Upper lobe of left lung (tissue), 4 donors: Measurements from ENCODE around the gene MYL6.

Experiments used
- EP300 ChIP-seq, 4 donors: sonication (generic); formaldehyde crosslinking; IDR thresholded peaks; one replicate each; pipeline ENCODE4 v1.5.1; 2017; ENCODE audit warnings: antibody characterized with exemption in 4 of 4, control low read depth in 2 of 4
- POLR2A ChIP-seq, 4 donors: fragments of 450-650 bp; IDR thresholded peaks; one replicate each; pipeline ENCODE4 v1.5.1; 2016 to 2017; ENCODE audit warnings: antibody characterized with exemption in 4 of 4, mild to moderate bottlenecking in 2 of 4
- POLR2AphosphoS5 ChIP-seq, 2 donors: sonication (generic); formaldehyde crosslinking; IDR thresholded peaks; one replicate each; pipeline ENCODE4 v1.5.1; 2017; ENCODE audit warnings: antibody characterized with exemption in 2 of 2
- TF ChIP-seq, protein P1 (sequence below), 6 experiments: fragments of 450-650 bp in 4 of 6; fragments of 200-600 bp in 2 of 6; sonication (generic) in 2 of 6; IDR thresholded peaks; one replicate each; pipeline ENCODE4 v1.5.1; 2016 to 2019; ENCODE audit warnings: antibody characterized with exemption in 6 of 6

DNA sequence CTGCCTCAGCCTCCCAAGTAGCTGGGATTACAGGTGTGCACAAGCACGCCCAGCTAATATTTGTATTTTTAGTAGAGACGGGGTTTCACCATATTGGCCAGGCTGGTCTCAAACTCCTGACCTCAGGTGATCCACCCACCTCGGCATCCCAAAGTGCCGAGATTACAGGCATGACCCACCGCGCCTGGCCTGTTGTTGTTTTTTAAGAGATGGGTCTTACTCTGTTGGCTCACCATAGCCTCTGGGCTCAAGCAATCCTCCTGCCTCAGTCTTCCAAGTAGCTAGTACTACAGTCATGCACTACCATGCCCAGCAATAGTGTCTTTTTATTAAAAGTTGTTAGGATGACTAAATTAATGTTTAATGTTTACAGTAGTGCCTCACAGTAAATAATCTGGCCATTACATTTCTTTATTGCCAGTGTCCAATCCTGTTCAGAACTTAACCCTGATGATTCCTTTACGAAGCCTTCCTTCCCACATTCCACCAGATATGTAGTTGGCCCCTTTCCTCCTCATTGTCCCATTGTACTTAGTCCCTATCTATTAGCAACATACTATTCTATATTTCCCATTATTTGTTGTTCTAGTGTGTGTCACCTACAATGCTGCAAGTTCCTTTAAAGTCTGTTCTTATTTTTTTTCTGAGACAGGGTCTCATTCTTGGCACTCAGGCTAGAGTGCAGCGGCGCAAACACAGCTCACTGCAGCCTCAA lies 39.9 kb downstream of the MYL6 start:
- TF ChIP-seq, protein P1, sequence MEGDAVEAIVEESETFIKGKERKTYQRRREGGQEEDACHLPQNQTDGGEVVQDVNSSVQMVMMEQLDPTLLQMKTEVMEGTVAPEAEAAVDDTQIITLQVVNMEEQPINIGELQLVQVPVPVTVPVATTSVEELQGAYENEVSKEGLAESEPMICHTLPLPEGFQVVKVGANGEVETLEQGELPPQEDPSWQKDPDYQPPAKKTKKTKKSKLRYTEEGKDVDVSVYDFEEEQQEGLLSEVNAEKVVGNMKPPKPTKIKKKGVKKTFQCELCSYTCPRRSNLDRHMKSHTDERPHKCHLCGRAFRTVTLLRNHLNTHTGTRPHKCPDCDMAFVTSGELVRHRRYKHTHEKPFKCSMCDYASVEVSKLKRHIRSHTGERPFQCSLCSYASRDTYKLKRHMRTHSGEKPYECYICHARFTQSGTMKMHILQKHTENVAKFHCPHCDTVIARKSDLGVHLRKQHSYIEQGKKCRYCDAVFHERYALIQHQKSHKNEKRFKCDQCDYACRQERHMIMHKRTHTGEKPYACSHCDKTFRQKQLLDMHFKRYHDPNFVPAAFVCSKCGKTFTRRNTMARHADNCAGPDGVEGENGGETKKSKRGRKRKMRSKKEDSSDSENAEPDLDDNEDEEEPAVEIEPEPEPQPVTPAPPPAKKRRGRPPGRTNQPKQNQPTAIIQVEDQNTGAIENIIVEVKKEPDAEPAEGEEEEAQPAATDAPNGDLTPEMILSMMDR (IDR thresholded peaks at IDR 0.05) = no peak
- TF ChIP-seq POLR2A (IDR thresholded peaks at IDR 0.05) (no peak), POLR2AphosphoS5 (IDR thresholded peaks at IDR 0.05) (no peak), EP300 (IDR thresholded peaks at IDR 0.05) (no peak)
